ENCODE data around the gene FAM227B. TPM values are rescaled to one million over a fixed set of nuclear protein-coding genes. Genes with fewer than 3 reads are reported as not detected.

The FAM227B gene
- total and polyA plus RNA-seq, 2 donors (not counting 1 experiment from before 2014, with no cell fraction given): 2.7 to 9.7 TPM

GRCh38 chr15:49387471-49387870, 233.1 kb downstream of the FAM227B start:
- H3K27me3 ChIP-seq (ENCODE audit: control insufficient read depth, insufficient read depth, low read length): no peaks in the 10 kb centered on the region
- no peak overlapping the region for H3K27ac ChIP-seq (ENCODE audit: insufficient read depth, low read length)
- H4K20me1 ChIP-seq (ENCODE audit: control insufficient read depth, extremely low read depth, insufficient read depth, low read length): no peaks in the 10 kb centered on the region
- no peak overlapping the region for H2AFZ ChIP-seq (ENCODE audit: low read length)
- DNase-seq (ENCODE audit: low read depth in 2 of 2): no peak
- no peaks in the 10 kb centered on the region for H3K36me3 ChIP-seq (ENCODE audit: control insufficient read depth, insufficient read depth, low read length)
- H3K4me1 ChIP-seq (ENCODE audit: control insufficient read depth, extremely low read depth, insufficient read depth, low read length): peaks cover 4% of the 10 kb centered on the region
- no peak overlapping the region for H3K4me2 ChIP-seq (ENCODE audit: extremely low read depth, insufficient read depth, low read length)
- no peaks in the 10 kb centered on the region for H3K9me3 ChIP-seq (ENCODE audit: control insufficient read depth, insufficient read depth, low read depth, low read length)
- no peaks in the 10 kb centered on the region for H3K79me2 ChIP-seq (ENCODE audit: control insufficient read depth, insufficient read depth, low read length)
- TF ChIP-seq CTCF (conservative IDR thresholded peaks at IDR 0.05 in 1 of 2, IDR thresholded peaks at IDR 0.05 in 1 of 2; ENCODE audit: low read depth in 1 of 2, low read length in 2 of 2) (no peak), EZH2 (IDR thresholded peaks at IDR 0.05; ENCODE audit: low read length, missing control alignments) (no peak)
- no peak overlapping the region for H3K4me3 ChIP-seq (replicated peaks in 1 of 4; ENCODE audit: control extremely low read depth in 1 of 4, insufficient read depth in 1 of 4, low read depth in 3 of 4, low read length in 4 of 4)
- no peak overlapping the region for H3K9ac ChIP-seq (ENCODE audit: insufficient read depth, low read length)

- no peaks in the 10 kb centered on the region for H3K27me3 ChIP-seq (ENCODE audit: control insufficient read depth, insufficient read depth, low read length)
- H3K9ac ChIP-seq (ENCODE audit: insufficient read depth, low read length): no peak overlapping the region
- H3K27ac ChIP-seq (ENCODE audit: insufficient read depth, low read length): no peak overlapping the region
- H4K20me1 ChIP-seq (ENCODE audit: control insufficient read depth, extremely low read depth, insufficient read depth, low read length): no peaks in the 10 kb centered on the region
- no peaks in the 10 kb centered on the region for H3K36me3 ChIP-seq (ENCODE audit: control insufficient read depth, insufficient read depth, low read length)
- peak in 1 of 2 donors; percentile 88 for DNase-seq (ENCODE audit: low read depth in 2 of 2)
- H3K4me2 ChIP-seq (ENCODE audit: extremely low read depth, insufficient read depth, low read length): no peak overlapping the region
- H3K79me2 ChIP-seq (ENCODE audit: control insufficient read depth, insufficient read depth, low read length): no peaks in the 10 kb centered on the region
- peaks cover 6% of the 10 kb centered on the region for H3K4me1 ChIP-seq (ENCODE audit: control insufficient read depth, extremely low read depth, insufficient read depth, low read length)
- no peaks in the 10 kb centered on the region for H3K9me3 ChIP-seq (ENCODE audit: control insufficient read depth, insufficient read depth, low read depth, low read length)
- no peak overlapping the region for H3K4me3 ChIP-seq (replicated peaks in 1 of 4; ENCODE audit: control extremely low read depth in 1 of 4, insufficient read depth in 1 of 4, low read depth in 3 of 4, low read length in 4 of 4)
- H2AFZ ChIP-seq (ENCODE audit: low read length): no peak overlapping the region
- TF ChIP-seq CTCF (conservative IDR thresholded peaks at IDR 0.05 in 1 of 2, IDR thresholded peaks at IDR 0.05 in 1 of 2; ENCODE audit: low read depth in 1 of 2, low read length in 2 of 2) (no peak), EZH2 (IDR thresholded peaks at IDR 0.05; ENCODE audit: low read length, missing control alignments) (no peak)
These were observed 237.4 kb downstream of the FAM227B start for GRCh38 chr15:49383266-49383665.

- Histone ChIP-seq H3K79me2 (ENCODE audit: control insufficient read depth, insufficient read depth, low read length) (no peaks in the 10 kb centered on the region), H3K4me2 (ENCODE audit: extremely low read depth, insufficient read depth, low read length) (no peak overlapping the region), H3K27ac (ENCODE audit: insufficient read depth, low read length) (no peak overlapping the region), H3K36me3 (ENCODE audit: control insufficient read depth, insufficient read depth, low read length) (no peaks in the 10 kb centered on the region), H3K27me3 (ENCODE audit: control insufficient read depth, insufficient read depth, low read length) (no peaks in the 10 kb centered on the region), H3K9me3 (ENCODE audit: control insufficient read depth, insufficient read depth, low read depth, low read length) (no peaks in the 10 kb centered on the region), H3K9ac (ENCODE audit: insufficient read depth, low read length) (no peak overlapping the region), H2AFZ (ENCODE audit: low read length) (no peak overlapping the region), H3K4me3 (replicated peaks in 1 of 4; ENCODE audit: control extremely low read depth in 1 of 4, insufficient read depth in 1 of 4, low read depth in 3 of 4, low read length in 4 of 4) (no peak overlapping the region), H3K4me1 (ENCODE audit: control insufficient read depth, extremely low read depth, insufficient read depth, low read length) (peaks cover 6% of the 10 kb centered on the region), H4K20me1 (ENCODE audit: control insufficient read depth, extremely low read depth, insufficient read depth, low read length) (no peaks in the 10 kb centered on the region)
- DNase-seq (ENCODE audit: low read depth in 2 of 2): no peak
- TF ChIP-seq CTCF (conservative IDR thresholded peaks at IDR 0.05 in 1 of 2, IDR thresholded peaks at IDR 0.05 in 1 of 2; ENCODE audit: low read depth in 1 of 2, low read length in 2 of 2) (no peak), EZH2 (IDR thresholded peaks at IDR 0.05; ENCODE audit: low read length, missing control alignments) (no peak)
These were observed 238.2 kb downstream of the FAM227B start for GRCh38 chr15:49382394-49382793.
